K562 (cell line): ENCODE data around the gene VSIG10L. TPM values are rescaled to one million over a fixed set of nuclear protein-coding genes. Genes with fewer than 3 reads are reported as not detected.

Source experiments
- ATAC-seq: fragments of 200-7000 bp; cut with Tn5 transposase; 3 replicates; pipeline ENCODE4 v1.9.1; 2020; ENCODE audit warnings: moderate library complexity
- BruUV-seq: library from RNA; stranded (reverse); fragments of 400-500 nt; replicated peaks from 2 replicates; lab custom pipeline; 2021; lab: Mats Ljungman, UMichigan
- CTCF ChIA-PET: fragments of 300-600 bp; formaldehyde crosslinking; extraction: SDS; loops from one replicate; lab custom pipeline; 2021; ENCODE audit warnings: low intra/inter-chr PET ratio; lab: Yijun Ruan, JAX
- POLR2A ChIA-PET: fragments of 300-600, 350-650 bp; sonication (Branson Sonifier 250); formaldehyde crosslinking; extraction: SDS; loops from one replicate; lab custom pipeline; 2021; ENCODE audit warnings: antibody characterized with exemption, inconsistent platforms; lab: Yijun Ruan, JAX
- DNase-seq, 4 experiments: peaks; one replicate each; pipeline versions ENCODE4 v3.0.0 to v3.0.0-alpha.2; 2011 to 2018; ENCODE audit warnings: low spot score in 3 of 4, mixed read lengths in 3 of 4; ENCODE audit errors: extremely low read depth in 1 of 4
- FAIRE-seq: peaks from 2 replicates; lab custom pipeline; 2011; peaks lifted over from hg19 to GRCh38; lab: Jason Lieb, UNC
- H2AFZ ChIP-seq: 2 replicates; pipeline ENCODE4 v1.6.0; 2011; ENCODE audit warnings: low read depth, low read length, control low read depth, inconsistent platforms
- H3K27ac ChIP-seq: fragments of 200-600 bp; 3 replicates; pipeline ENCODE4 v1.8.0; 2011; ENCODE audit warnings: low read depth, mild to moderate bottlenecking, control low read depth, inconsistent platforms, low read length, moderate library complexity, mixed read lengths; ENCODE audit errors: extremely low read depth
- H3K27me3 ChIP-seq, 2 experiments: fragments of 300-600 bp in 1 of 2; 2 replicates in 1 of 2; 3 replicates in 1 of 2; pipeline versions ENCODE4 v1.6.0 to v1.8.0; 2011; ENCODE audit warnings: inconsistent platforms in 2 of 2, low read length in 2 of 2, mild to moderate bottlenecking in 1 of 2, mixed read lengths in 1 of 2, moderate library complexity in 1 of 2; ENCODE audit not compliant: control insufficient read depth in 2 of 2, insufficient read depth in 2 of 2
- H3K36me3 ChIP-seq: fragments of 300-600 bp; 3 replicates; pipeline ENCODE4 v1.8.0; 2011; ENCODE audit warnings: mild to moderate bottlenecking, low read length, inconsistent platforms; ENCODE audit not compliant: control insufficient read depth, insufficient read depth
- H3K4me1 ChIP-seq, 2 experiments: fragments of 200-600 bp in 1 of 2; replicated peaks in 1 of 2; 2 replicates in 1 of 2; 3 replicates in 1 of 2; pipeline versions ENCODE4 v1.5.1 to v1.8.0; 2011; ENCODE audit warnings: inconsistent platforms in 2 of 2, low read length in 2 of 2, mild to moderate bottlenecking in 1 of 2, mixed read lengths in 1 of 2, moderate library complexity in 1 of 2; ENCODE audit not compliant: control insufficient read depth in 2 of 2, insufficient read depth in 2 of 2
- H3K4me2 ChIP-seq: 2 replicates; pipeline ENCODE4 v1.6.1; 2011; ENCODE audit warnings: low read length, control low read depth, inconsistent platforms, mixed read lengths; ENCODE audit not compliant: insufficient read depth
- H3K4me3 ChIP-seq: fragments of 200-600 bp; sonication (generic), shearing (Covaris generic); 2 replicates; pipeline ENCODE4 v1.5.1; 2016; ENCODE audit warnings: control low read depth, inconsistent platforms
- H3K79me2 ChIP-seq: fragments of 200-600 bp; 3 replicates; pipeline ENCODE4 v1.8.0; 2011; ENCODE audit warnings: low read length, inconsistent platforms; ENCODE audit not compliant: control insufficient read depth, insufficient read depth
- H3K9ac ChIP-seq, 2 experiments: 2 replicates each; pipeline versions ENCODE4 v1.6.0 to v1.6.1; 2011; ENCODE audit warnings: low read depth in 2 of 2, low read length in 2 of 2, control low read depth in 1 of 2, inconsistent platforms in 1 of 2, mild to moderate bottlenecking in 1 of 2, mixed read lengths in 1 of 2; ENCODE audit not compliant: insufficient read depth in 1 of 2
- H3K9me1 ChIP-seq: one replicate; pipeline ENCODE4 v1.6.0; 2011; ENCODE audit warnings: inconsistent platforms, mild to moderate bottlenecking, low read length, moderate library complexity; ENCODE audit not compliant: control insufficient read depth, insufficient read depth
- H3K9me3 ChIP-seq: replicated peaks from 2 replicates; pipeline ENCODE4 v1.5.1; 2011; ENCODE audit warnings: low read depth, low read length, inconsistent platforms; ENCODE audit not compliant: control insufficient read depth, insufficient read depth
- H4K20me1 ChIP-seq: replicated peaks from 2 replicates; pipeline ENCODE4 v1.6.1; 2011; ENCODE audit warnings: low read length, inconsistent platforms, mixed read lengths; ENCODE audit not compliant: control insufficient read depth, insufficient read depth
- CCAR2 ChIP-seq: fragments of 200-400 bp; formaldehyde crosslinking; IDR thresholded peaks from 2 replicates; pipeline ENCODE4 v1.6.1; 2017; ENCODE audit warnings: mild to moderate bottlenecking, low read depth, low read length
- KAT2B ChIP-seq: IDR thresholded peaks from one replicate; pipeline ENCODE4 v1.6.1; 2012; ENCODE audit warnings: low read depth, mild to moderate bottlenecking, control low read depth, inconsistent platforms, low read length, moderate library complexity
- POLR3G ChIP-seq: IDR thresholded peaks from 2 replicates; pipeline ENCODE4 v1.6.1; 2011; ENCODE audit not compliant: insufficient read length, insufficient replicate concordance; ENCODE audit errors: extremely low read depth
- RFX1 ChIP-seq: fragments of 450-650 bp; IDR thresholded peaks from 2 replicates; pipeline ENCODE4 v1.6.1; 2016; ENCODE audit warnings: mild to moderate bottlenecking, moderate library complexity
- SIN3A ChIP-seq, 2 experiments: fragments of 150-350 bp in 1 of 2; IDR thresholded peaks; 2 replicates each; pipeline ENCODE4 v1.6.1; 2011 to 2016; ENCODE audit warnings: borderline replicate concordance in 2 of 2, low read depth in 2 of 2, low read length in 2 of 2, mild to moderate bottlenecking in 2 of 2, moderate library complexity in 2 of 2; ENCODE audit not compliant: control insufficient read depth in 1 of 2
- ZBTB33 ChIP-seq: sonication (generic); formaldehyde crosslinking; IDR thresholded peaks from 2 replicates; pipeline ENCODE4 v1.8.1; 2023; ENCODE audit warnings: mild to moderate bottlenecking, missing genetic modification reagents
- ZNF644 ChIP-seq: fragments of 200-800 bp; sonication (Bioruptor generic); IDR thresholded peaks from 2 replicates; pipeline ENCODE4 v1.6.1; 2016; ENCODE audit warnings: low read depth, missing genetic modification characterization, missing compliant biosample characterization
- ZNF707 ChIP-seq: fragments of 250-450 bp; sonication (Bioruptor Pico); conservative IDR thresholded peaks from 2 replicates; pipeline ENCODE4 v1.8.0; 2022; ENCODE audit warnings: inconsistent platforms, mild to moderate bottlenecking, moderate library complexity
- WGBS: fragments of 100-300 bp; shearing (Covaris generic); methylation state at CpG from one replicate; pipeline ENCODE4 v1.1.6; 2016; ENCODE audit warnings: low coverage, mixed read lengths; ENCODE audit not compliant: insufficient coverage; ENCODE audit errors: missing lambda C conversion rate; 5-methylcytosine and 5-hydroxymethylcytosine counted together
- in situ Hi-C: fragments of 300-500 bp; cut with MboI; formaldehyde crosslinking; loops from 4 replicates; pipeline ENCODE4 v1.15.0; 2018; ENCODE audit warnings: inconsistent platforms, mixed read lengths
- intact Hi-C: fragments of 100-400 bp; cut with micrococcal nuclease; formaldehyde crosslinking; loops from 2 replicates; pipeline ENCODE4 v1.14.2; 2022
- polyA plus RNA-seq, 8 experiments: library from polyadenylated mRNA; depleted of rRNA in 4 of 8; stranded (reverse) in 5 of 8; unstranded in 3 of 8; fragments of >200 nt; fragmentation: Nextera tagmentation in 2 of 8; fragmentation: Illumina TruSeq in 1 of 8; extraction: Ambion mirVana in 2 of 8; extraction: Trizol in 1 of 8; gene quantifications; 2 replicates each; pipeline versions ENCODE4 v1.2.1 to v1.2.3, GENCODE V29; 2011 to 2014; ENCODE audit warnings: inconsistent platforms in 1 of 8, missing spikeins in 1 of 8
- total RNA-seq, 7 experiments: library from RNA; depleted of rRNA in 6 of 7; stranded (reverse); fragments of >200 nt in 6 of 7; fragmentation: Illumina TruSeq in 2 of 7; extraction: Trizol in 2 of 7; gene quantifications; 2 replicates each; pipeline versions ENCODE4 v1.2.1 to v1.2.3, GENCODE V29; 2011 to 2021; ENCODE audit warnings: low replicate concordance in 1 of 7
- TF ChIP-seq, protein P1 (sequence below), 2 experiments: fragments of 450-650 bp; IDR thresholded peaks; 2 replicates each; pipeline ENCODE4 v1.6.1; 2016

The VSIG10L gene
- total and polyA plus RNA-seq, 9 of the 15 experiments (the other 6 are each of a cell fraction or from before 2014, with no cell fraction given) = 1.1 to 7.6 (median 2.2) TPM

GRCh38 chr19:51382004-51382403 is 40.1 kb upstream of the VSIG10L start:
- ATAC-seq (no peak), FAIRE-seq (no peak), DNase-seq (no peak)
- no peak overlapping the region for H3K4me3 ChIP-seq
- H3K9ac ChIP-seq = no peak overlapping the region
- no TSS peak for BruUV-seq
- no peaks in the 10 kb centered on the region for H3K27me3 ChIP-seq
- no peaks in the 10 kb centered on the region for H4K20me1 ChIP-seq
- ChIA-PET POLR2A (interaction anchor here (0.6 to 1.6 kb wide), 3 partner anchors 8 to 1509 kb away, joined by 3 to 5 read pairs (median 3); partner anchors contain the start of gene C19orf84), CTCF (no interaction called here)
- H3K4me1 ChIP-seq = peaks cover 15 to 16% of the 10 kb centered on the region in 2 experiments; a peak in 4 of 5 replicates
- no peaks in the 10 kb centered on the region for H3K36me3 ChIP-seq
- 100% methylated on average over 3 of the region's 4 CpGs for WGBS
- H3K9me1 ChIP-seq = no peaks in the 10 kb centered on the region
- H3K27ac ChIP-seq = no peak overlapping the region
- no peak overlapping the region for H3K4me2 ChIP-seq
- intact Hi-C loops (no loop called here), in situ Hi-C loops (no loop called here)
- H3K79me2 ChIP-seq = no peaks in the 10 kb centered on the region
- H3K9me3 ChIP-seq = 0 out of 2 replicates have a peak, but pooled peaks cover 4% of the 10 kb centered on the region
- H2AFZ ChIP-seq = no peak overlapping the region
- no peak for TF ChIP-seq RFX1
- TF ChIP-seq ZNF644 (tag) = no peak
- TF ChIP-seq CCAR2 = no peak
- no peak for TF ChIP-seq ZNF707 (CRISPR knock-in tag)
- no peak for TF ChIP-seq POLR3G

- no peak overlapping the region for H3K4me2 ChIP-seq
- no peak for DNase-seq
- H3K27ac ChIP-seq = peak overlapping the region; percentile 76; the same call in 2 of the 3 replicates
- ChIA-PET POLR2A (interaction anchor here (0.5 to 1.7 kb wide), 5 partner anchors 10 to 471 kb away, joined by 3 to 8 read pairs (median 4); partner anchors contain the start of gene C19orf84), CTCF (no interaction called here)
- no peak overlapping the region for H3K4me3 ChIP-seq
- H3K4me1 ChIP-seq = peaks cover 12 to 14% of the 10 kb centered on the region in 2 experiments; a peak in 4 of 5 replicates
- 0 out of 2 replicates have a peak, but pooled peaks cover 4% of the 10 kb centered on the region for H3K9me3 ChIP-seq
- in situ Hi-C loops (no loop called here), intact Hi-C loops (no loop called here)
- H3K36me3 ChIP-seq = no peaks in the 10 kb centered on the region
- H3K9me1 ChIP-seq = no peaks in the 10 kb centered on the region
- H3K79me2 ChIP-seq = no peaks in the 10 kb centered on the region
- BruUV-seq = no TSS peak
- peak overlapping the region in 1 of 2 experiments; percentile 39; a peak in 1 of 4 replicates for H3K9ac ChIP-seq
- FAIRE-seq = no peak
- no peaks in the 10 kb centered on the region for H4K20me1 ChIP-seq
- ATAC-seq = peak; percentile 25
- 84% methylated on average over 9 of the region's 9 CpGs for WGBS
- H3K27me3 ChIP-seq = no peaks in the 10 kb centered on the region
- H2AFZ ChIP-seq = peak overlapping the region; percentile 84
- TF ChIP-seq, protein P1, sequence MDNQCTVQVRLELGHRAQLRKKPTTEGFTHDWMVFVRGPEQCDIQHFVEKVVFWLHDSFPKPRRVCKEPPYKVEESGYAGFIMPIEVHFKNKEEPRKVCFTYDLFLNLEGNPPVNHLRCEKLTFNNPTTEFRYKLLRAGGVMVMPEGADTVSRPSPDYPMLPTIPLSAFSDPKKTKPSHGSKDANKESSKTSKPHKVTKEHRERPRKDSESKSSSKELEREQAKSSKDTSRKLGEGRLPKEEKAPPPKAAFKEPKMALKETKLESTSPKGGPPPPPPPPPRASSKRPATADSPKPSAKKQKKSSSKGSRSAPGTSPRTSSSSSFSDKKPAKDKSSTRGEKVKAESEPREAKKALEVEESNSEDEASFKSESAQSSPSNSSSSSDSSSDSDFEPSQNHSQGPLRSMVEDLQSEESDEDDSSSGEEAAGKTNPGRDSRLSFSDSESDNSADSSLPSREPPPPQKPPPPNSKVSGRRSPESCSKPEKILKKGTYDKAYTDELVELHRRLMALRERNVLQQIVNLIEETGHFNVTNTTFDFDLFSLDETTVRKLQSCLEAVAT (IDR thresholded peaks at IDR 0.05) = 0 out of 4 replicates have a peak, but pooled peaks of 1 of the 2 experiments have one; percentile 34
- no peak for TF ChIP-seq KAT2B
- 0 out of 2 replicates have a peak, but pooled peaks have one; percentile 56 for TF ChIP-seq ZBTB33
- TF ChIP-seq SIN3A (IDR thresholded peaks at IDR 0.05; ENCODE audit: borderline replicate concordance in 2 of 2, control insufficient read depth in 1 of 2, low read depth in 2 of 2, low read length in 2 of 2) = no peak
These were observed 38.4 kb upstream of the VSIG10L start for GRCh38 chr19:51380379-51380778.
